HG03469 (cell line): ENCODE results near the gene RHOF.

ENCODE experiments used
- ATAC-seq: cut with Tn5 transposase; IDR thresholded peaks from one replicate; pipeline ENCODE4 v1.9.1; 2021; ENCODE audit warnings: mild to moderate bottlenecking, moderate library complexity, moderate number of reproducible peaks; ENCODE audit not compliant: unreplicated experiment

The RHOF gene

GRCh38 chr12:121805171-121806008 is 11.9 kb upstream of the RHOF start:
- no peak for ATAC-seq

DNA sequence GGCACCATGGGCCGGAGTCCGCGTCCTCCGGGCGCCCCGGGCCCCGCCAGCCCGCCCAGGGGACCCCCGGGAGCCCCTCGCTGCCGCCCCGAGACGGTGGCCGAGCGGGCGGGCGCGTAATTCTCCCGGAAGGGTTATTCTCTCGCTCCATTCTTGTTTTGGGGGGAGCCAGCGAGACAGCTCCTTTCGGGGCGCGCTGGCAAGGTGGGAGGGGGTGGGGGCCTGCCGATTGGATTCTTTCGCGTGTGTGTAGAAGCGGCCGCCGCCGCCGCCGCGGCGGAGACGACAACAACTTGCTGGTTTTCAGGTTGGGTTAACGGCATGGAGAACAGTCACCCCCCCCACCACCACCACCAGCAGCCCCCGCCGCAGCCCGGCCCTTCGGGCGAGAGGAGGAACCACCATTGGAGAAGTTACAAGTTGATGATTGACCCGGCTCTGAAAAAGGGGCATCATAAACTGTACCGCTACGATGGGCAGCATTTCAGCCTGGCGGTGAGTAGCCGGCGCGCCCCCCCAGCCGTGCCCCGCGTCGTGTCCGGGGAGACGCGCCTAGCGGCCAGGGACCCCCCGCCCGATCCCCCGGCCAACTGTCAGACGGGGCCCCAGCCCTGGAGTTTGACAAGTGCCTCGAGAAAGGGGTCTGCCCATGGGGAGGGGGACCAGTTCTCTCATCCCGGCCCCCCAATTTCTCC is 11.1 kb upstream of the RHOF start:
- ATAC-seq, result no peak

- no peak for ATAC-seq
These were observed 10.5 kb upstream of the RHOF start, which contains the start of gene SETD1B for GRCh38 chr12:121803861-121804416. Gene SETD1B (plus strand): TSS chr12:121804009. CDS start chr12:121804738, 729 bp downstream.

DNA sequence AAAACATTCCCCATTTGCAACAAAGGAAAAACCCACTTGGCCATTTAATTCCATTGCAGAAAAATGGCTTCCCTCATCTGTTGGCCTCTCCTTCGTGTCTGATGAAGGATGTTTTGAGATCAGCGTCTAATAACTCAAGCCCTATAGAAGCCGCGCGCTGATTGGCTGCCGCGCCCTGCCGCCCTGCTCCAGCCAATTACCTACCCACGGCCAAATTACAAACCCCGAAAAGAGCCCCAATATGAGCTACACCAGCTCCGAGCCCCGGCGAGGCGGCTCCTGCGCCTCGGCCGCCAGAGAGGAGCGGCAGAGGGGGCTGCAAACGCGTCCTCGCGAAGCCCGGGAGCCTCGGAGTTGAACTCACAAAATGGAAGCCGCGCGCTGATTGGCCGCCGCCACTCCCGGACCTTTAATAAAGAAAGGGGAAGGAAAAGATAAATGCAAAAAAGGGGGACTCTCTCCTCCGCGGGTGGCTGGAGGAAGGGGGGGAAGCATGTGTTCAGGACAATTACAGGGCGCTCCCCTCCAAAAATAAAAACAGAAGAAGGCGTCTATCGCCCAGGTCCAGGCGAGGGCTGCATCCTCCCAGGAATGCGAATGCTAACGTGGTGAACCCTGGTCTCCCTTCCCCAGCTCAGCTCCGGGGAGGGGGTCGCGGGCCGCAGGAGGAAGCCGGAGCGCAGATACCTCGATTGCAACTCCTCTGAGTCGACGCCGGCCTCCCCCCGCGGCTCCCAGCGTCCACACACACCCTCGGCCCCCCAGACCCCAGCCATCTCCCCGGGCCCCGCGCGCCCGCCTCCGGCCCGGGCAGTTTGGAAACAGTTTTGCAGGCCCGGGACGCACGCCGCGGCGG is 9.6 kb upstream of the RHOF start:
- ATAC-seq, result no peak

DNA sequence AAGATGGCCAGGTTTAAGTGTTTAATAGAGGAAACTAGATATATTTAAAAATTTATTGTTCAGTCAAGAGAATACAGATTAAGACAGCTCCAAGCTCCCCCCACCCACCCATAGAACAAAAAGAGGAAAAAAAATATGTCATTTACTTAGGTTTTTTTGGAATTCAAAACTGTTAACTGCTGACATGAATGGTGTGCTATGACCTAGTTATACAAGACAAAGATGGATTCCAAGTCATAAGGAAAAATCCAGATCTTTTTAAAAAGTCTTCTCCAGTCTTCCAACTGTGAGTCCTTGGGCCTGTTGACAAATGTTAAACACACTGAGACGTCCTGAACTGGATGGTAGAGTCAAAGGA is 9.0 kb upstream of the RHOF start:
- no peak for ATAC-seq

GRCh38 chr12:121801595-121802484 is 8.4 kb upstream of the RHOF start:
- no peak for ATAC-seq

DNA sequence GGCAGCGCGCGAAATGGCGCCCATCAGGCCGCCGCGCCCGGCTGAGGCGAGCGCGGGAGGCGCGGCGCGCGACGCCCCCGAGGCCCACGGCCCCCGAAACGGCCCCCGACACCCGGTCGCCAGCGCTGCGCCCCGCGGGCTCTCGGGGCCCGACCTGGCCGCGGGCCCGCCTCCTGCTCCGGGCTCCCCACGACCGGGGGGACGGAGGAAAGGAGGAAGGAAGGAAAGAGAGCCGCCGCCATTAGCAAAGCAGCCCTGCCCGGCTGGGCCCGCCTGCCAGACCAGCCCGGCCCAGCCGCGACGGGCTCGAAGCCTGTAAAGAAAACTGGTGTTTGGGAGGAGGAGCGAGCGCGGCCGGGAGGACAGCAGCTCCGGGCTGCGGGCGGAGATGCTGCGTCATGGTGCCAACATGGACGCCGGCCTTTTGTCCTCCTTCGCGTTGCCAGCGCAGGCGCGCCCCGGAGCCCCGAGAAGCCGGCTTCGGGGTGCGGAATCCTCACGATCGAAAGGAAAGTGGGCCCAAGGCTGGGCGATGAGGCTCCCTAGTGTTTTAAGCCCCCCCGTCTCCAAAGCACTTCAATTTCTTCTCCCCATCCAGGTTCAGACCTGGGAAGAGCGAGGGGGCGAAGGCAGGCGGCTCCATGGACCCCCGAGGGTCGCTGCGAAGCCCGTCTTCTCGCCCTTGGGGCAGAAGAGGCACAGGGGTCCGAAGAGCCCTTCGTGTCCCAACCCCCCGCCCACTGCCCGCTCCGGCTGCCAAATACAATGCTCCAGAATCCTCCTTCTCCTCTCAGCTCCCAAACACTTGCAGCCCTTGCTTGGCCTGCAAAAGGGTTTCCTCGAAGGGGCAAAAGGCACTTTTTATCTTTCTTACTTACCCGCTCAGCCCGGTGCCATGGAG is 7.5 kb upstream of the RHOF start:
- ATAC-seq, result no peak

DNA sequence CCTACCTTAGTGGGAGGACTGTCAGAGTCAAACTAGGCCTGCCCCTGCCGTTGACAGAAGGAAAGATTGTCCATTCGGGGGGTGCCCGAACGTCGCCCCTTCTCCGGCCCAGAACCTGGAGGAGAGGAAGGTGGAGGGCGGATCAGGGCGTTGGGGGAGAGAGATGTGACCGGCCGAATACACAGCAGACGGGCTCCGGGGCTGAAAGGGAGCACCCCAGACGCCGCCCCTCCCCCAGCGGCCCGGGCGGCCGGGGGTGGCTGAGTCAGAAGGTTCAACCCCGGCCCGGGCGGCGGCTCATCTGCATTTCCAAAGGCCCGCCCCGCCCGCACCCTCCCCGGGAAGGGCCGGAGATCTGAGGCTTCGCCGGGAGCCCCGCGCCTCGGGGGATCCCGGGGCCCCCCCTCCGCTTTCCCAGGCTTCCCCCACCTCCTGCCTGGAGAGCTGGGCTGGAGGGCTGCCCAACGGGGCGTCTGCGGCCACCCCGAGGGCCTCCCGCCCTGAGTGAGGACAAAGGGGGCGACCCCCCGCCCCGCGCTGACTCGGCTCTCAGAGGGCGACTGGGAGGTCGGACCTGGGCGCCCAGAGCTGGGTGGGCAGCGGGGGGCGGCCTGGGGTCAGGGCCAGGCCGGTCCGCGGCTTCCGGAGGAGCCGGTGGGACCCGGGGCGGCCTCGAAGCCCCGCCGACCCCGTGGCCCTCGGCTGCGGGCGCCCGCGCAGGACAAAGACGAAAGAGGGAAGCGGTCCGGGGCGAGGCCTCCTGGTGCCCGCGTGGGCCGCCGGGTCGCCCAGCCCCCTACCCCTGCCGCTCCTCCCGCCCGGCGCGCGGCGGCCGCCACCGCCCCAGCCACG is 6.6 kb upstream of the RHOF start:
- ATAC-seq, result no peak

DNA sequence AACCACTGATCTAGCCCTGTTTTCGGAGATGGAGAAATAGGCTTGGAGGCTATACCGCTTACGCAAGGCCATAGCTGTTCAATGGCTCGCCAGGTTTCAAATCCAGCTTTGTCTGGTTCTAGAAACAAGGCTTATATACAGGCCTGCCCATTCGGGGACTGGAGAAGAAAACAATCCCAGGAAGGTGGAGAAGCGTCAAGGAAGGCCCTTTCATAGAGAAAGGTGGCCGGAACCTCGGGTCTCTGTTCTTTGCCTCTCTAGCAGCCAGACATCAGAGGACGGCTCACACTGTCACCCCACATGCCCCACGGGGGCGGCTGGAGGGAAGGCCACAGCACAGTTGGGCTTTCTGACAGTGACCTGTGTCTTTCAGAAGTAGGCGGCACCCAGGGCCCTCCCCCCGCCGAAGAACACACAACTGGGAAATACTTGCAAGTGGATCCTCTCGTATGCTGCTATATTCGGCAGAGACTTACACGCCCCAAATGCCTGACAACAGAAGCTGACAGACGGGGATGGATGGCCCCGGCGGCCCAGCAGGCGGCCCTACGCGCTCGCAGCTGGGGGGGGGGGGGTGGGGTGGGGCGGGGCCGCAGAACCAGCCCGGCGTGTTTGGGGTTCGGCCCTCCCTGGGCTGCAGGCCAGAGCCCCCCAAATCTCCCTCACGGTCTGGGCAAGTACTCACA is 5.8 kb upstream of the RHOF start:
- ATAC-seq, result no peak

DNA sequence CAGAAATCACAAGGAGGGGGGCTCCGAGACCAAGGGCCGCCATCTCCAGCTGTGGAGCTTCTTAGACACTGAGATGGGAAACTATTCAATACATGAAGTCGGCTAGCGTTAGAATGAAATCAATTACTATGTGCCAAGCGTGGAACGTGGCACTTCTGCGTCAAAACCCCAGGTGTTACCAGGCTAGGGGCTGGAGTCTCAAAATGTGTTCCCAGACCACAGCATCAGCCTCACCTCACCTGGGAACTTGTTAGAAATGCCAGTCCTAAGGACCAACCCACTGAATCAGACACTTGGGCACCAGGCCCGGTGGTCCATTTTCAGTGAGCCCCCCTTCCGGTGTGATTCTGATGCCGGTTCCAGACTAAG is 5.3 kb upstream of the RHOF start:
- no peak for ATAC-seq

- no peak for ATAC-seq
These were observed 4.7 kb upstream of the RHOF start for GRCh38 chr12:121797937-121798786.

DNA sequence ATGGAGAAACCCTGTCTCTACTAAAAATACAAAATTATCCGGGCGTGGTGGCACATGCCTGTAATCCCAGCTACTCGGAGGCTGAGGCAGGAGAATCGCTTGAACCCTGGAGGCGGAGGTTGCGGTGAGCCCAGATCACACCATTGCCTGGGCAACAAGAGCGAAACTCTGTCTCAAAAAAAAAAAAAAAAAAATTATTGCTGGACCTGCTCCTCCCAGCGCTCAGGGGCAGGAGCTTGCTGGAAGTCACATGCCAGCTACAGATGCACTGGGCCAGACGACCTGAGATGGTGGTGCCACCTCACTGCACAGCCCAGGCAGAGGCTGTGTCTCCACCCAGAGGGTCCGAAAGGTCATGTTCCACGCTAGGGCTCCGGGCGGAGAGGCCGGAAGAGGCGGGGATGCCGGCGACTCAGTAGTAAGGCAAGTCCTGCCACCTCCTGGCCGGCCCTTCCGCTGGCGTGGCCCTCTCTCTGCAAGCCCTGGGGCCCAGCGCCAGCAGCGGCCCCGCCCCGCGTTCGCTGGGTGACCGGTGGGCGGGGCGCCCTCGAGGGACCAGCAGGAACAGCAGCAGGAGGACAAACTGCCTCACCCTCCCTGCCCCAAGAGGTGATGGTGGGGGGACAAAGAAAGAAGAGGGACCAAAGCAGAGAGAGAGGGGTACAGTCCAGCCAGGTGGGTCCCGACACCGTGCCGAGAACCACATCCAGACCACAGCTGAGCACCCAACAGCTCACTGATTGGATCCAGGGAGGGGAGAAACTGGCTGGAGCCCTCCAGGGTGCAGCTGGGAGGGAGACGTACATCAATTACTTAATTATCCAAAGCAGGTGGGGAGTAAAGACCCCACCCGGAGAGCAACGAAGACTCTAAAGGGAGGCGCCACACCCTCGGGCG is 3.6 kb upstream of the RHOF start:
- no peak for ATAC-seq

- ATAC-seq, result no peak
These were observed 1.8 kb upstream of the RHOF start for GRCh38 chr12:121795034-121795968.

DNA sequence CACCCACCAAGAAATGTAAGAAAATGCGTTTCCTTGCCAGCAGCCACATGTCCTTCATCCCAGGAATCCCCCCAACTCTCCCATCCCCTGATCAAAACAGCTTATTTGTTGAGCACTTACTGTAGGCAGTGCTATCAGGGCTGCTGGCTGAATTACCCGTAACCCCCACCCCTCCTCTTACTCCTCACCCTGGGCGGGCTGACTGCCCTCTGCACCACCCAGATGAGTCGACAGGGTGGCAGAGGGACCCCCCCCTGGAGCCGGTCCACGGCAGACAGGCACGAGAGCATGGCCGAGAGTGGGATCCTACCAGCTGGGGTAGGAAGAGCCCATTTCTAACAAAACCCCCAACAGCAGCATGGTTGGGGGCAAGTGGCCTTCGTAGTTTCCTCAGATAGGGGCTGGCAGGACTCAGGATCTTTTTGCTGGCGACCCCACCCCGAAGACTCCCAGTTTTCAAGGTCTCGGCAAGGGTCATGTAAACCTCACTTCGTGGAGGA is 1.1 kb upstream of the RHOF start:
- no peak for ATAC-seq
